ENCODE measurements around the gene PARD3. TPM values are rescaled to one million over a fixed set of nuclear protein-coding genes. Genes with fewer than 3 reads are reported as not detected.

PARD3 gene
- total RNA-seq, 2 donors from 2014 or later = 31.6 to 41.6 TPM

- Histone ChIP-seq H3K9me3 (no peaks in the 10 kb centered on the region), H3K4me1 (no peaks in the 10 kb centered on the region), H3K4me3 (no peak overlapping the region), H3K27ac (no peak overlapping the region), H3K27me3 (no peaks in the 10 kb centered on the region), H3K36me3 (no peaks in the 10 kb centered on the region)
- no peak for DNase-seq (ENCODE audit: low spot score)
- TF ChIP-seq CTCF (IDR thresholded peaks at IDR 0.05) = no peak
Observed at GRCh38 chr10:34260904-34261303, 554.2 kb downstream of the PARD3 start.

GRCh38 chr10:34256216-34256615 is 558.9 kb downstream of the PARD3 start:
- H3K4me3 ChIP-seq = no peak overlapping the region
- peaks cover 0 to 5% of the 10 kb centered on the region in 2 donors for H3K4me1 ChIP-seq
- no peaks in the 10 kb centered on the region for H3K9me3 ChIP-seq
- no peak for DNase-seq (ENCODE audit: low spot score)
- no peak overlapping the region for H3K27ac ChIP-seq
- no peaks in the 10 kb centered on the region for H3K36me3 ChIP-seq
- no peaks in the 10 kb centered on the region for H3K27me3 ChIP-seq
- TF ChIP-seq CTCF (IDR thresholded peaks at IDR 0.05) = no peak

GRCh38 chr10:34255035-34255434 is 560.1 kb downstream of the PARD3 start:
- no peak for DNase-seq (ENCODE audit: low spot score)
- H3K27me3 ChIP-seq = no peaks in the 10 kb centered on the region
- no peak overlapping the region for H3K27ac ChIP-seq
- no peak overlapping the region for H3K4me3 ChIP-seq
- no peaks in the 10 kb centered on the region for H3K36me3 ChIP-seq
- no peaks in the 10 kb centered on the region for H3K9me3 ChIP-seq
- TF ChIP-seq CTCF (IDR thresholded peaks at IDR 0.05) = no peak
- H3K4me1 ChIP-seq = peaks cover 0 to 5% of the 10 kb centered on the region in 2 donors

- no peaks in the 10 kb centered on the region for H3K36me3 ChIP-seq
- H3K4me3 ChIP-seq = no peak overlapping the region
- no peak for DNase-seq (ENCODE audit: low spot score)
- H3K27me3 ChIP-seq = no peaks in the 10 kb centered on the region
- TF ChIP-seq CTCF (IDR thresholded peaks at IDR 0.05) = no peak
- H3K9me3 ChIP-seq = no peaks in the 10 kb centered on the region
- H3K4me1 ChIP-seq = peaks cover 0 to 5% of the 10 kb centered on the region in 2 donors
- H3K27ac ChIP-seq = no peak overlapping the region
Observed at GRCh38 chr10:34254596-34254995, 560.5 kb downstream of the PARD3 start.

- H3K9me3 ChIP-seq = no peaks in the 10 kb centered on the region
- no peak for TF ChIP-seq CTCF (IDR thresholded peaks at IDR 0.05)
- H3K27me3 ChIP-seq = no peaks in the 10 kb centered on the region
- no peak for DNase-seq (ENCODE audit: low spot score)
- peaks cover 0 to 5% of the 10 kb centered on the region in 2 donors for H3K4me1 ChIP-seq
- H3K36me3 ChIP-seq = no peaks in the 10 kb centered on the region
- no peak overlapping the region for H3K27ac ChIP-seq
- H3K4me3 ChIP-seq = no peak overlapping the region
Observed at GRCh38 chr10:34252111-34252510, 563.0 kb downstream of the PARD3 start.

- no peaks in the 10 kb centered on the region for H3K9me3 ChIP-seq
- H3K4me3 ChIP-seq = no peak overlapping the region
- no peak for DNase-seq (ENCODE audit: low spot score)
- no peak for TF ChIP-seq CTCF (IDR thresholded peaks at IDR 0.05)
- no peaks in the 10 kb centered on the region for H3K27me3 ChIP-seq
- H3K27ac ChIP-seq = no peak overlapping the region
- no peaks in the 10 kb centered on the region for H3K36me3 ChIP-seq
- H3K4me1 ChIP-seq = peaks cover 0 to 5% of the 10 kb centered on the region in 2 donors
Observed at GRCh38 chr10:34251177-34251576, 563.9 kb downstream of the PARD3 start.
